Activated T-cell treated with anti-CD3 and anti-CD28 coated beads for 48 hours (primary cell): ENCODE measurements around the gene PDZRN4.

Experiments
- DNase-seq: peaks from one replicate; pipeline ENCODE4 v3.0.0-alpha.2; 2020; ENCODE audit warnings: low read depth

PDZRN4 gene

GRCh38 chr12:41459906-41460214 is 271.7 kb downstream of the PDZRN4 start:
- no peak for DNase-seq

GRCh38 chr12:41460906-41461305 is 272.8 kb downstream of the PDZRN4 start:
- DNase-seq, result no peak

- DNase-seq, result no peak
Observed at GRCh38 chr12:41462312-41462711, 274.2 kb downstream of the PDZRN4 start.

GRCh38 chr12:41465526-41465925 is 277.4 kb downstream of the PDZRN4 start:
- DNase-seq, result no peak

DNA sequence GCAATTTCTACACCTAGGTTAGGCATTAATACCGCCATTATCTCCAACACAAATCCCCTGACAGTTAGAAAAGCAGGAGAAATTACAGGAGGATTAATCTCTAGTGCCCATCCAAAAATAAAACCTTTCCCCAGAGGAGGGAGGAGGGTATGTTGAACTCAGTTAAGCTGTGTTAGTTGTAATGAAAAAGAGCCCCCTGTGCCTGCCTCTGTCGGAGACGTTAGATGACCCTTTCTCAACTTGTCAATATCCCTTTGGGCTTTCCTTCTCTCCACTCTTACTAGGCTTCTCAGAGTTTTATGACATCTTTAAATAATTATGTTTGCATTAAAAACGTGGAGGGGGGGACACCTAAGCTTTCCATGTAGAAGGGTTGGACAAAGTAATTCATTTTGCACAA is 278.2 kb downstream of the PDZRN4 start:
- no peak for DNase-seq

DNA sequence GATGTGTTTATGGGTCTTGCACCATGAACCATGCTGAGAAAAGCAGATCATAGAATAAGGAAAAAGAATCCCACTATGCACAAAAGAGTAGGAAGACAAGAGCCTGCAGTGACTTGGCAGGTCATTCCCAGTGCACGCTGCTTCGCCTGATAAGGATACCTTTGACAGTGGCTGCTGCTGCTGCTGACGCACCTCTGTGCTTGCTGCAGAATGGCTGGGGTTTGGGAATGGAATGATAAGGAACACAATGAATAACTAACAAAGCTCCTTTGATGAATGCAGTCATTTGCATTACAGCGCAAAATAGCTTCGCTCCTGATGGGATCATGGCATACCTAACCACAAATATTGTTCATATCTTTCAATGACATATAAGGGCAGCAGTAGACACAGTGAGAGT is 278.7 kb downstream of the PDZRN4 start:
- DNase-seq, result no peak

DNA sequence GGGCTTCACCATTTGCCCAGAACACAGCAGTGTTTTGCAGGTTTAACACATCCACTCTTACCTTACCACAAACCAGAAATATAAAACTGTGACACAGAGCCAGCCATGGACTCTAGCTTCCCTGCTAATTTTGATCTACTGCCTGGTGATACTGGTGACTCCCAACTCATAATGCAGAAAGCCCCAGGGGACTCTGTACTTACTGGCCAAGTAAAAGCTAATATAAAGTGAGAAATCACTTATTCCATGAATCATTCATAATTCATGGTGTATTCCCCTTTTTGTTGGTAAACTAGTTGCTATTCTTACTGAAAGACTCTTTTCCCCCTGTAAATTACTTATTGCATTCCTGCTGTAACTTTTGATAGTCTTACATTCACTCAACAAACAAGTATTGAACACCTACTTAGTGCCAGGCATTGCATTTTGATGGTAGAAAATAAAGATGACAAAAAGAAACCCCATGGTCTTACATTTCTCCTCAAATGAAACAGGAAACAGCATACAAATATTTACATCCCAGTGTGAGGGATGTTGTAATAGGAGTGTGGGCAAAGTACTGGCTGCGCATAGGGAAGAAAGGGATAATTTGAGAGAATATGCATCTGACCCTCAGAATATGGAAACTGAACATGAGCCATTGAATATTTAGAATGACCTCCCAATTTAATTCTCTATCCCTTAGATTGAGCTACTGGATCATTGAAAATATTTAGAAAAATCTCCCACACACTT is 279.6 kb downstream of the PDZRN4 start:
- no peak for DNase-seq

DNA sequence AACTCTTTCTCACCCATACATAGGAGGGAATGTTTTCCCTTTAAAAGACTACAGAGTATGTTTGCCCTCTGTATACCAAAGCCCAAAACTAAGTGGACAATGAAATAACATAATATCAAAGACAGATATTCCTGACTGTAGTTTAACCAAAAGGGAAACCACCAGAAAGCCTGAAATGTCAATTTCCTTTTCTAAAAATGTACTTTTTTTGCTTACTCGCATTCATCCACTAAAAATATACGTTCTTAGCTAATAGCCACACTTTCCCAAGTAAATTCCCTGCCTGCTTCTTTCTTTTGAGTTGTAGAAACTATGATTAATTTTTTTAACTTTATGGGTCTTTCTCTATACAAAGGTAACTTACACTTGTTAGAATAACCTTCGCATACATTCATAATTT is 280.2 kb downstream of the PDZRN4 start:
- DNase-seq, result no peak

- DNase-seq, result no peak
Observed at GRCh38 chr12:41468756-41469155, 280.6 kb downstream of the PDZRN4 start.

DNA sequence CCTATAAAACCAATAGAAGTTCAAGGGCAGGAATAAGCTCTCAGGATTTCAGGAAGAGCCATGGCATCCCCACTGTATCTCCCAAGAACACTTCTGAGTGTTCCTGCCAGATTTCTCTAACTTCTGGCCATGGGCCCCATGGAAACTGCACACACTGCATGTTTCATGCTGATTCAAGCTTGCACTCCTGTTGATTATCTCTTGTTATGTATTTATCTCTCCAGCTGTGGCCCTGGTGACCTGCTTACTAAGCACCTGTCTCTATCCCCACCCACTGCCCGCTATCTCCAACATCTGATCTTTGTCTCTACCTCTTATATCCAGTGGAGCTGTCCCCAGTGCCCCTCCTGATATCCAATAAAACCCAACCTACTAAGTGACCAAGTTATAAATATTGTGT is 285.3 kb downstream of the PDZRN4 start:
- DNase-seq, result no peak

- DNase-seq, result no peak
Observed at GRCh38 chr12:41474001-41474400, 285.9 kb downstream of the PDZRN4 start.

- DNase-seq, result no peak
Observed at GRCh38 chr12:41476499-41477439, 288.6 kb downstream of the PDZRN4 start.

- DNase-seq, result no peak
Observed at GRCh38 chr12:41479426-41479825, 291.3 kb downstream of the PDZRN4 start.

- DNase-seq, result no peak
Observed at GRCh38 chr12:41485203-41485602, 297.1 kb downstream of the PDZRN4 start.

DNA sequence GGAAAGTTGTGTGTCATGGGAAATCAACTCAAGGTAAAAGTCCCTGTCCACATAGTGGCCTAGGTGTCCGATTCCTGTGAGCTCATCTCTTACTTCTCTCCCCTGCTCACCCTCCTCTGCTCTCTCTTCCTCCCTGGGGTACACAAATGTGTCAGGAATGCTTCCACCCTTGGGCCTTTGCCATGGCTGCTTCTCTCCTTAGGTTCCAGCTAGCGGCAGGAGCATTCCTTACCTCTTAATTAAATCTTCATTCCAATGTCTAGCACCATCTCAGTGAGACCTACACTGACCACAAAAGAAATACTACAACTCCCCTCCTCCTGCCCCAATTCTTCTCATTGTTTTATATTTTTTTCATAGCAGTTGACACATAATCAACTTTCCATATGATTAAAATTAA is 298.6 kb downstream of the PDZRN4 start:
- no peak for DNase-seq

DNA sequence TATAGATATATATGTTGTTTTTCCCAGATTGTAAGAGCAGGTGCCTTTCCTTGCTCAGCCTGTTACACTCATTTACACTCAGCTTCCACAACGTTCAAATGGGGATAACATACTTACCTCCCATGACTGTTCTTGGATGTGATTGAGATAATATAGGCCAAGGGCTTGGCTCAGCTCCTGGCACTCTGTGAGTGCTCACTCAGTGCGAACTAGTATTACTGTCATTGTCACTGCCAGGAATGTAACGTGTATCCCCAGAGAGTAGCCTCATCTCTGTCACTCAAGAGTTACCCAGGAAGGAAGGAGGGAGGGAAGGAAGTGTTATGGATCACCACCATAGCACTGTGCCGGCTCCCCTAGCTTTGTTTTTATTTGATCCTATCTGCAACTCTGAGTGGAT is 307.9 kb downstream of the PDZRN4 start:
- DNase-seq, result no peak

DNA sequence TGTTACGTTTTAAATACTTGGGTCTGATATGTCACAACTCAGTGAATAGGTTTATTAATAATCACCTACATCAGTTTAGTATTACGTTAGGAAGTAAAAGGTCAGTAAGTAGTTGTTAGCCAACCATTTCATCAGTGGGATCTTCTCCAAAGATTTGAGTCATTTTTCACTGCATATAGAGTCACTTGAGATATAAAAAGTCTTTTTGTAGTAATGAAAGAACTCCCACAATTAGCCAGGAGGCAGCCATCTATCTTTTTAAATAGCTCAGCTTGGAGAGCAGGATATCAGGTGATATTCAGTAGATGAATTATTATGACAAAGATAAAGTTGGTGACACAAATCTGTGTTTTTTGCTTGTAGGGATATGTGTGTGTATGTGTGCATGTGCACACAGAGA is 309.3 kb downstream of the PDZRN4 start:
- DNase-seq, result no peak

DNA sequence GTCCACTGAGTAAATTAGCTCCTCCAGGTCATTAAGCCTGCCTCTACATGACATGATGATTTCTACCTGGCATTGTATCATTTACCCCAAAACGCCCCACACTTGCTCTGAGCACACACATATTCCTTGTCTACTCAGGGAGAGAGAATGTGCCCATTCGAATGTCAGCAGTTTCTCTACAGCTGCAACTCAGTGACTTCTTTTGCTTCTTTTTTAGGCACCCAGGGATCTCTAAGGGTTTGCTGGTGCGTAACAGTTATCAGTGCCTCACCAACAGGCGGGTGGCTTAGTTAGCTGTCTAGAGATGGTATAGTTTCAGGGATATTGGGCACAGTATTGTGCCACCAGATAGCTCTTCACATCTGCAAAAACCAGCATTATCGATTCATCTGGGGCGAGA is 316.9 kb downstream of the PDZRN4 start:
- DNase-seq, result no peak

DNA sequence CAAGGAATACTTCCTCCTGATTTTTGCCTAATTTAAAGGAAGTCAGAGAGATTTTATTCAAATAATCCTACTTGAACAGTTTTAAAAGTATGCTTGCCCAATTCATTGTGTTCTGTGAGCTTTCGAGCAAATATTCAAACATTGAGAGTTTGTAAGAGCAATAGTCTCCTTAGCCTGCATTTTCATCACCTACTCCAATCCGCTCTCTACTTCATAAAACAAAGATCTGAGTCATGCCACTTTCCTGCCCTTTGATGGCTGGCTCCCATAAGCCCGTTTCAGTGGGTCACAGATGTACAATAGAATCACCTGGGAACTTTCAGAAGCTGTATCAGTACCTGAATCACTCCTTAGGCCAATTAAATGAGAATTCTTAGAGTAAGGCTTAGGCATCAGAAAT is 319.2 kb downstream of the PDZRN4 start:
- DNase-seq, result no peak

DNA sequence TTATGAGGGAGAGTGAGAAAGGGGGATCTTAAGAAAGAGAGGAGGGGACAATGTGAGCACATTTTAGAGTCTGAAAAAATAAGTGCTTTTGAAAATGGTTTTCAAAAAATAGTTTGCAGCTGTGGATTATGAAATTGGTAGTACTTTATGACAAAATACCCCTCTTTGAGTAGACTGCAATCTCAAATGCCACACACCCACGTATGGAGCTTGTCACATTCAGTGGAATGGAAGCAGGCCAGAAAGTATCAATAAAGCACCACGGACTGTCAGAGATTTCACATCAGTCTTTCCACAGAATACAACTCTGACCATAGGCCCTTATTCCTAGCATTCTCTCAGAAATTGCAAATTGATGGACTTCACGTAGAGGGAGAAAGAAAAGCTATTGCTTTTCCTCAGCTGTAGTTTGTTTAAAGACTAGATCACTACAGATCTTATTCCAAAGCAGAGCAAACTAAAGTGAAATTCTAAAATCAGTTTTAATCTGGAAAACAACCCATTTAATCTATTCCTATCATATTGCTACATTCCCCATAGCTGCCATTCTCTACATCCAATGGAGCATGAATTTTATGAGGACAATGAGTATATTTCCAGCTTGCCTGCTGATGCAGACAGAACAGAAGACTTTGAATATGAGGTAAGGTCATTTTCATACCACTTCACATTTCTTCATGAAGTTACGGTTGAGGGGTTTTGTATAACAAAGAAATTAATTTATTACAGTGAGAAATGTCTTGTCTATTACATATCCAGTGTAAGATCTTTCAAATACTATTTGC is 321.3 kb downstream of the PDZRN4 start:
- no peak for DNase-seq

DNA sequence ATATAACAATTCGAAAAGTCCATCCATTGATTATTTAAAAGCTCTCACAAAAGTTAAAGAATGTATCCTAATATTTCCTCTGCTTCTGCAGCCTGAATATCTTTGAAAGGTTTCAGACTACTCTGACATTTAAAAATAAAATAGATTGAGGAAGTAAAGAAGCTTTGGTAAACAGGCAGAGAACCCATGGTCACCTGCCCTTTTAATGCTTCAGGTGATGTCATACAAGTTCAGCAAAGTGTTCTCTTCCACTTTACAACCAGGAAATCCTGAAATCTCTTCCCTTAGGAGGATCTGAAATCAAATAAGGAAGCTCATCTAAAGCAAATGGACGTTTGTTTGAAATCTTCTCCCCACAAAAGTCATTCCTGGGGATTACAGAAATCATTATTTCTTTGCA is 322.4 kb downstream of the PDZRN4 start:
- no peak for DNase-seq

DNA sequence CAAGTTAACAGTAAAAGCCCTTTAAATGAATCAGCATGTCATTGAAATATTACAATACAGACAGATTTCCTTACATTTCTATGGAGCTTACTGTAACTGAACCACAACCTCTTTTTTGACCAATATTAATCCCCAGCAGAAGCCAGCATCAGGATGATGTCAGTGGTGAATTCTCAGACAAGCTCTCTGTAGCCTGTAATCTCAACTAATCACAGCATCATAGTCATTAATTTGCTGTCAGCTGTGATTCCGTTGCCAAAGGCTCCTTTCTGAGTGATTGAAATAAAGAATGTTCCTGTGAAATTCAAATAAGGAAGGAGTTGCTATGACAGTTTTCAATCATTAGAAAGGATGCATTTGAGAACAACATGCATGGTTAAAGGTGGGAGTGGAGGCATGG is 323.1 kb downstream of the PDZRN4 start:
- DNase-seq, result no peak

- DNase-seq, result no peak
Observed at GRCh38 chr12:41512497-41512896, 324.4 kb downstream of the PDZRN4 start.
